NB4 (cell line): Measurements from ENCODE around the gene CHST11.

Experiments used
- CTCF ChIP-seq: IDR thresholded peaks from one replicate; pipeline ENCODE4 v1.5.1; 2012; ENCODE audit warnings: low read depth, low read length
- POLR2A ChIP-seq: IDR thresholded peaks from 2 replicates; pipeline ENCODE4 v1.6.1; 2011; ENCODE audit warnings: mild to moderate bottlenecking; ENCODE audit not compliant: insufficient read length; ENCODE audit errors: extremely low read depth

- TF ChIP-seq CTCF (no peak), POLR2A (no peak)
These were observed 206.2 kb downstream of the CHST11 start for GRCh38 chr12:104662908-104663307.
